Measurements from ENCODE around the gene ARL6IP5.

- TF ChIP-seq POLR2A (IDR thresholded peaks at IDR 0.05): no peak
- TF ChIP-seq, protein P1, sequence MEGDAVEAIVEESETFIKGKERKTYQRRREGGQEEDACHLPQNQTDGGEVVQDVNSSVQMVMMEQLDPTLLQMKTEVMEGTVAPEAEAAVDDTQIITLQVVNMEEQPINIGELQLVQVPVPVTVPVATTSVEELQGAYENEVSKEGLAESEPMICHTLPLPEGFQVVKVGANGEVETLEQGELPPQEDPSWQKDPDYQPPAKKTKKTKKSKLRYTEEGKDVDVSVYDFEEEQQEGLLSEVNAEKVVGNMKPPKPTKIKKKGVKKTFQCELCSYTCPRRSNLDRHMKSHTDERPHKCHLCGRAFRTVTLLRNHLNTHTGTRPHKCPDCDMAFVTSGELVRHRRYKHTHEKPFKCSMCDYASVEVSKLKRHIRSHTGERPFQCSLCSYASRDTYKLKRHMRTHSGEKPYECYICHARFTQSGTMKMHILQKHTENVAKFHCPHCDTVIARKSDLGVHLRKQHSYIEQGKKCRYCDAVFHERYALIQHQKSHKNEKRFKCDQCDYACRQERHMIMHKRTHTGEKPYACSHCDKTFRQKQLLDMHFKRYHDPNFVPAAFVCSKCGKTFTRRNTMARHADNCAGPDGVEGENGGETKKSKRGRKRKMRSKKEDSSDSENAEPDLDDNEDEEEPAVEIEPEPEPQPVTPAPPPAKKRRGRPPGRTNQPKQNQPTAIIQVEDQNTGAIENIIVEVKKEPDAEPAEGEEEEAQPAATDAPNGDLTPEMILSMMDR (IDR thresholded peaks at IDR 0.05): no peak
Observed at GRCh38 chr3:69079269-69080159, 5.2 kb upstream of the ARL6IP5 start.
